HFF-Myc (cell line): ENCODE results near the gene MTRFR.
A peak's percentile ranks its signal among the peaks of the same experiment; 100 is the strongest.
"Not testable (repeated sequence)": the region's sequence is repeated elsewhere in the genome, so short reads cannot be mapped to it uniquely, and the experiment has no call there.

Experiments used
- DNase-seq: peaks from one replicate; pipeline ENCODE4 v3.0.0-alpha.2; 2011; ENCODE audit warnings: low read depth; ENCODE audit errors: extremely low read depth
- H3K4me3 ChIP-seq: replicated peaks from 2 replicates; pipeline ENCODE4 v1.5.1; 2011; ENCODE audit warnings: low read depth, mild to moderate bottlenecking, control low read depth, low read length
- TF ChIP-seq, protein P1 (sequence below): IDR thresholded peaks from 2 replicates; pipeline ENCODE4 v1.5.1; 2012; ENCODE audit warnings: mild to moderate bottlenecking, low read depth, low read length, control low read depth; ENCODE audit errors: missing control alignments

Gene MTRFR

DNA sequence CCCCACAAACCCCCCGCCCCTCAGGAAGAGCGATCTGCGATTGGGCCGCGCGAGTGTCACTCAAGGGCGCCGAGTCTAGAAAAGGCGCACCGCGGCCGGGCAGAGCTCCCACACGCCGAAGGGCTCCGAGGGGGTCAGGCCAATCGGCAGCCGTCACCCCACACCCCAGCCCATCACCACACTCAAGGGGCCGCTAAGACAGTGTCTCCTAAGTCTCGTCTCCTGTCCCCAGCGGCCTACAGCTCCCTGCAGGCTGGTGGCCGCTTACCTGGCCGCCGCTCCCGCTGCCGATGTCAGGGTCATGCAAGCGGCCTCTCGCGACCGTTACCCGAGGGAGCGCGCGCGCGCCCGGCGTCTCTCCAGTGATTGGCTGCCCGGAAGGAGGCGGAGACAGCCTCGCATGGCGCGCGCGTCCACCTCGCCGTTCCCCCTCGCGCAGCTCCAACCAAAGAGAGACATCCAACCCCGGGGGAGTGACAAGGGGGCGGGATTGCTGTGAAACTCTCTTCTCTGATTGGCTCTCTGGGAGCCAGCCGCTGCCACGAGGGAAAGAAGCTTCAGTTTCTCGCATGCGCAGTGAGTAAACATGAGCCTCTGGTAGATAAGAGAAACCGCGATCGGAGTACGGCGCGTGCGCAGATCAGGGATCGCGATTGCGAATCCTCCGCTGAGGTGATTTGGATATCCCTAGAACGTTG lies at the start of gene MTRFR, which contains the start of gene MPHOSPH9:
Gene MTRFR, plus strand, starts transcription at position 630 of the 698 bp plus-strand sequence. CDS start 20,239 bp downstream, outside the sequence.
Gene MPHOSPH9, minus strand, starts transcription at position 335 of the 698 bp plus-strand sequence. CDS start 2,777 bp downstream, outside the sequence.
- TF ChIP-seq, protein P1, sequence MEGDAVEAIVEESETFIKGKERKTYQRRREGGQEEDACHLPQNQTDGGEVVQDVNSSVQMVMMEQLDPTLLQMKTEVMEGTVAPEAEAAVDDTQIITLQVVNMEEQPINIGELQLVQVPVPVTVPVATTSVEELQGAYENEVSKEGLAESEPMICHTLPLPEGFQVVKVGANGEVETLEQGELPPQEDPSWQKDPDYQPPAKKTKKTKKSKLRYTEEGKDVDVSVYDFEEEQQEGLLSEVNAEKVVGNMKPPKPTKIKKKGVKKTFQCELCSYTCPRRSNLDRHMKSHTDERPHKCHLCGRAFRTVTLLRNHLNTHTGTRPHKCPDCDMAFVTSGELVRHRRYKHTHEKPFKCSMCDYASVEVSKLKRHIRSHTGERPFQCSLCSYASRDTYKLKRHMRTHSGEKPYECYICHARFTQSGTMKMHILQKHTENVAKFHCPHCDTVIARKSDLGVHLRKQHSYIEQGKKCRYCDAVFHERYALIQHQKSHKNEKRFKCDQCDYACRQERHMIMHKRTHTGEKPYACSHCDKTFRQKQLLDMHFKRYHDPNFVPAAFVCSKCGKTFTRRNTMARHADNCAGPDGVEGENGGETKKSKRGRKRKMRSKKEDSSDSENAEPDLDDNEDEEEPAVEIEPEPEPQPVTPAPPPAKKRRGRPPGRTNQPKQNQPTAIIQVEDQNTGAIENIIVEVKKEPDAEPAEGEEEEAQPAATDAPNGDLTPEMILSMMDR: no peak
- DNase-seq: peak; percentile 98
- peak within 1 kb of the TSS; percentile 80 for H3K4me3 ChIP-seq

- TF ChIP-seq, protein P1: no peak
- no peak for DNase-seq
- H3K4me3 ChIP-seq: no peak overlapping the region
These were observed 45.6 kb upstream of the MTRFR start for GRCh38 chr12:123187637-123188036.

DNA sequence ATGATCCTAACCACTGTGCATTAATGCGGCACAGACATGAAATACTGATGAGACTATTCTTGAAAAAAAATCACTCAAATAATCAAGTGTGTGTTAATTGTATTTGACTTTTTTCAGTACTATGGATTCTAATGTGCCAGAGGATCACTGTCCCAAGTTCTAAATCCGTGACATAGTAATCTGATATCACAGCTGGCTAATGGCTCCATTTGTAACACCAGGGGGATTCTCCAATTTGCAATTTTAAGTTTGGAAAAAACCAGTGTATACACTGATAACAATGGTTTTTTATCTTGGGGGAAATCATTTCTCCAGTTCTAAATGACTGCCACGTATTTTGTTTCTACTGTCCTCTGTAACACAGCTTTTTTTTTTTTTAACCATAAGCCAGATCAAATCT lies 33.3 kb upstream of the MTRFR start:
- DNase-seq: no peak
- no peak overlapping the region for H3K4me3 ChIP-seq
- TF ChIP-seq, protein P1: no peak

DNA sequence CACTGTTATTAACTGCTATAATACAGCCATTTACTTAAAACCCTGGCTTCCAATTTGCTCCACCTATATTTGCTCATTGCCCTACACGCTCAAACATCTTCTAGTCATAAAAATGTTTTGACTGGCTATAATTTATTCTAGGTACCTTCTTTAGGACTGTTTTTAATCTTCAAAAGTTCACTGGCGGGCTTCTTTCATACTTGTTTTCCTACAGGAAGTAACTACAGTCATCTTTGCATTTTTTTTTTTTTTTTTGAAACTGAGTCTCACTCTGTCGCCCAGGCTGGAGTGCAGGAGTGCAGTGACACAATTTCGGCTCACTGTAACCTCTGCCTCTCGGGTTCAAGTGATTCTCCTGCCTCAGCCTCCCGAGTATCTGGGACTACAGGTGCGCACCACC lies 32.8 kb upstream of the MTRFR start:
- no peak for DNase-seq
- no peak overlapping the region for H3K4me3 ChIP-seq
- TF ChIP-seq, protein P1: no peak

GRCh38 chr12:123206794-123207193 lies 26.4 kb upstream of the MTRFR start:
- not testable (repeated sequence) for DNase-seq

GRCh38 chr12:123207815-123208214 lies 25.4 kb upstream of the MTRFR start:
- DNase-seq, H3K4me3 ChIP-seq: not testable (repeated sequence)

More at GRCh38 chr12:123206794-123207193, 26.4 kb upstream of the MTRFR start:
- H3K4me3 ChIP-seq: not testable (repeated sequence)

DNA sequence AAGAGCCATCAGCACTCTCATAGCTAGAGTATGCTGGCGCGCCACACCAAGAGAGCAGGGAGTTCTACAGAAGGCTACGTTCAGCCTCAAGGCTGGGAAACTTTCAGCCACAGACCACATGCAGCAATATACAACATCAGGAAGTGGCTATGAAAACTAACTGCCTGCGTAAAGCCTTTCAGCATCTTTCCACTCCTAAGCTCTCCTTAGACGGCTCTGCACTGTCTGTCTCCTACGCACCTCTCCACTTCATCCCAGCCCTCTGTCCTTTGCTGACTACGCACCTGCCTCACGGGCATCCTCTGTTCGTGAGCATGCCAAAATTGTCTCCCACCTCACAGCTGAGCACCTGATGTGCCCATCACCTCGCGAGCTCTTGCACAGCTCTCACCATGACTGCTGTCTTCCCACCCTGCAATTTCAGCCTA lies 10.0 kb upstream of the MTRFR start:
- TF ChIP-seq, protein P1: no peak
- DNase-seq: no peak
- no peak overlapping the region for H3K4me3 ChIP-seq

- TF ChIP-seq, protein P1: no peak
- DNase-seq: no peak
- no peak overlapping the region for H3K4me3 ChIP-seq
These were observed 7.8 kb upstream of the MTRFR start for GRCh38 chr12:123225443-123225842.
